Liver (tissue), 9 donors: ENCODE results near the gene RAMP3. TPM values are rescaled to one million over a fixed set of nuclear protein-coding genes. Genes with fewer than 3 reads are reported as not detected.

ENCODE experiments used
- DNase-seq: peaks from one replicate; pipeline ENCODE4 v3.0.0-alpha.2; 2017; ENCODE audit warnings: low spot score
- H3K27ac ChIP-seq, 2 donors: one replicate each; pipeline ENCODE4 v1.7.0; 2013; ENCODE audit warnings: inconsistent platforms in 2 of 2, low read length in 2 of 2, control low read depth in 1 of 2, low read depth in 1 of 2, mild to moderate bottlenecking in 1 of 2
- H3K27me3 ChIP-seq, 4 donors: one replicate each; pipeline versions ENCODE4 v1.6.1 to v1.7.0; 2013; ENCODE audit warnings: low read length in 3 of 4, inconsistent platforms in 1 of 4, mild to moderate bottlenecking in 1 of 4, moderate library complexity in 1 of 4; ENCODE audit not compliant: control insufficient read depth in 4 of 4, insufficient read depth in 4 of 4
- H3K36me3 ChIP-seq, 4 donors: one replicate each; pipeline versions ENCODE4 v1.6.1 to v1.7.0; 2013; ENCODE audit warnings: low read length in 3 of 4, mild to moderate bottlenecking in 3 of 4, low read depth in 1 of 4, moderate library complexity in 1 of 4; ENCODE audit not compliant: control insufficient read depth in 4 of 4, insufficient read depth in 3 of 4
- H3K4me1 ChIP-seq, 4 donors: one replicate each; pipeline versions ENCODE4 v1.6.1 to v1.7.0; 2013; ENCODE audit warnings: low read length in 3 of 4, mild to moderate bottlenecking in 3 of 4, moderate library complexity in 1 of 4; ENCODE audit not compliant: control insufficient read depth in 4 of 4, insufficient read depth in 4 of 4
- H3K4me3 ChIP-seq, 3 donors: one replicate each; pipeline versions ENCODE4 v1.6.1 to v1.7.0; 2013; ENCODE audit warnings: low read length in 3 of 3, control low read depth in 1 of 3, low read depth in 1 of 3, mild to moderate bottlenecking in 1 of 3
- H3K9ac ChIP-seq, 2 donors: one replicate each; pipeline ENCODE4 v1.7.0; 2013; ENCODE audit warnings: low read length in 2 of 2, mild to moderate bottlenecking in 2 of 2, moderate library complexity in 2 of 2, control low read depth in 1 of 2, low read depth in 1 of 2
- H3K9me3 ChIP-seq, 4 donors: one replicate each; pipeline versions ENCODE4 v1.6.1 to v1.7.0; 2013; ENCODE audit warnings: low read length in 3 of 4; ENCODE audit not compliant: control insufficient read depth in 4 of 4
- EGR1 ChIP-seq, 2 donors: IDR thresholded peaks; 2 replicates each; pipeline ENCODE4 v1.6.1; 2016 to 2018; ENCODE audit warnings: antibody characterized with exemption in 2 of 2, low read depth in 2 of 2
- FOXA1 ChIP-seq: IDR thresholded peaks from 2 replicates; pipeline ENCODE4 v1.6.1; 2016; ENCODE audit warnings: antibody characterized with exemption
- FOXA2 ChIP-seq: IDR thresholded peaks from 2 replicates; pipeline ENCODE4 v1.6.1; 2016; ENCODE audit warnings: antibody characterized with exemption
- GABPA ChIP-seq, 2 donors: IDR thresholded peaks in 1 of 2; conservative IDR thresholded peaks in 1 of 2; 2 replicates each; pipeline ENCODE4 v1.6.1; 2016; ENCODE audit warnings: antibody characterized with exemption in 2 of 2, mild to moderate bottlenecking in 1 of 2, moderate library complexity in 1 of 2
- HNF4A ChIP-seq, 2 donors: conservative IDR thresholded peaks; 2 replicates each; pipeline ENCODE4 v1.6.1; 2016; ENCODE audit warnings: antibody characterized with exemption in 2 of 2, mild to moderate bottlenecking in 2 of 2
- HNF4G ChIP-seq: IDR thresholded peaks from 2 replicates; pipeline ENCODE4 v1.6.1; 2016; ENCODE audit warnings: antibody characterized with exemption
- JUND ChIP-seq, 2 donors: IDR thresholded peaks; 2 replicates each; pipeline ENCODE4 v1.6.1; 2016; ENCODE audit warnings: antibody characterized with exemption in 2 of 2
- NR2F2 ChIP-seq: IDR thresholded peaks from 2 replicates; pipeline ENCODE4 v1.6.1; 2016; ENCODE audit warnings: antibody characterized with exemption
- RAD21 ChIP-seq, 2 donors: IDR thresholded peaks; 2 replicates each; pipeline ENCODE4 v1.6.1; 2016; ENCODE audit warnings: antibody characterized with exemption in 2 of 2, mild to moderate bottlenecking in 2 of 2
- RXRA ChIP-seq, 2 donors: IDR thresholded peaks; 2 replicates each; pipeline ENCODE4 v1.6.1; 2017 to 2018; ENCODE audit warnings: antibody characterized with exemption in 2 of 2, mild to moderate bottlenecking in 1 of 2
- SP1 ChIP-seq: IDR thresholded peaks from 2 replicates; pipeline ENCODE4 v1.6.1; 2018; ENCODE audit warnings: antibody characterized with exemption, mild to moderate bottlenecking
- TAF1 ChIP-seq: conservative IDR thresholded peaks from 2 replicates; pipeline ENCODE4 v1.6.1; 2016; ENCODE audit warnings: antibody characterized with exemption, mild to moderate bottlenecking
- YY1 ChIP-seq: IDR thresholded peaks from 2 replicates; pipeline ENCODE4 v1.6.1; 2016; ENCODE audit warnings: antibody characterized with exemption, mild to moderate bottlenecking
- WGBS: extraction: QIAGEN DNeasy Blood & Tissue Kit; methylation state at CpG from one replicate; pipeline ENCODE4 v1.1.7; 2013; 5-methylcytosine and 5-hydroxymethylcytosine counted together
- polyA plus RNA-seq, 2 donors: library from polyadenylated mRNA; stranded (reverse) in 1 of 2; unstranded in 1 of 2; fragments of 200-250 nt in 1 of 2; fragments of >200 nt in 1 of 2; fragmentation: Nextera tagmentation in 1 of 2; extraction: Ambion mirVana in 1 of 2; gene quantifications; one replicate each; pipeline versions ENCODE4 v1.2.1 to v1.2.3, GENCODE V29; 2013 to 2015
- total RNA-seq, 2 donors: library from RNA; depleted of rRNA; stranded (reverse); fragments of >200 nt; gene quantifications; one replicate each; pipeline ENCODE4 v1.2.3, GENCODE V29; 2014
- TF ChIP-seq, protein P1 (sequence below): IDR thresholded peaks from 2 replicates; pipeline ENCODE4 v1.6.1; 2016; ENCODE audit warnings: antibody characterized with exemption, mild to moderate bottlenecking
- TF ChIP-seq, protein P2 (sequence below): IDR thresholded peaks from 2 replicates; pipeline ENCODE4 v1.6.1; 2016; ENCODE audit warnings: antibody characterized with exemption
- TF ChIP-seq, protein P3 (sequence below): IDR thresholded peaks from 2 replicates; pipeline ENCODE4 v1.6.1; 2016; ENCODE audit warnings: antibody characterized with exemption
- TF ChIP-seq, protein P4 (sequence below): IDR thresholded peaks from 2 replicates; pipeline ENCODE4 v1.6.1; 2016; ENCODE audit warnings: antibody characterized with exemption
- TF ChIP-seq, protein P5 (sequence below): fragments of 150-350 bp; IDR thresholded peaks from 2 replicates; pipeline ENCODE4 v1.5.1; 2017; ENCODE audit warnings: improper control_type of control experiment, low read depth, low read length; ENCODE audit not compliant: missing input control
- donor health status: healthy.
- donor health status: healthy.
- donor health status: healthy.
- donor health status: healthy.
- donor health status: healthy.

Gene RAMP3
- total and polyA plus RNA-seq, 4 donors = 2.3 to 30.0 (median 22.2) TPM

DNA sequence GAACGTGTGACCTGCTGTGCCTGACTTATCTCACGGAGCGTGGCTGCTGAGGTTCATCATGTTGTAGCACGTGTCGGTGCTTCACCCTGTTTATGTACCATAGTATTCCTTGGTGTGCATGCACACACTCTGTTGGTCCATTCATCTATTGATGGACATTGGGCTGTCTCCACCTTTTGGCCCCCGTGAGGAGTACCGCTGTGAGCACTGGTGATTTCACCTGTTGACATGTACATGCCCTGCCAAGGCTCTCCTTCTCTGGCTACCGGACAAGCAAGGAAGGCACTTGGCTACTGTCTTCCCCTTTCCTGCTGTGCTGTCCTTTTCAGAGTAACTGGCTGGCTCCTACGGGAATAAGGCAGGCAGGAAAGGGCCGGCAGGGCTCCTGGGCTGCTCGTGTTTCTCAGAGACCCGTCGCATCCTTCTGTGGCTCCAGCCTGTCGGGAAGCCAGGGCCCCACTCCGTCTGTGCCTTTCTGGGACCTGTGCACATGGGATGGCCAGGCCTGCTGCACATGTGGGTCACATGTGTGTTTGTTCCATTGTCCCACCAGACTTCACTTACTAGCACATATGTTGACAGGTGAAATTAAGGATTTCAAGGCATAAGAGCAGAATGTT, 28.3 kb upstream of the RAMP3 start:
- H3K4me1 ChIP-seq = peaks cover 0 to 13% (median 9%) of the 10 kb centered on the region in 4 donors
- no peak for TF ChIP-seq EGR1 (IDR thresholded peaks at IDR 0.05; ENCODE audit: low read depth in 2 of 2)
- TF ChIP-seq FOXA2 = no peak
- TF ChIP-seq, protein P1, sequence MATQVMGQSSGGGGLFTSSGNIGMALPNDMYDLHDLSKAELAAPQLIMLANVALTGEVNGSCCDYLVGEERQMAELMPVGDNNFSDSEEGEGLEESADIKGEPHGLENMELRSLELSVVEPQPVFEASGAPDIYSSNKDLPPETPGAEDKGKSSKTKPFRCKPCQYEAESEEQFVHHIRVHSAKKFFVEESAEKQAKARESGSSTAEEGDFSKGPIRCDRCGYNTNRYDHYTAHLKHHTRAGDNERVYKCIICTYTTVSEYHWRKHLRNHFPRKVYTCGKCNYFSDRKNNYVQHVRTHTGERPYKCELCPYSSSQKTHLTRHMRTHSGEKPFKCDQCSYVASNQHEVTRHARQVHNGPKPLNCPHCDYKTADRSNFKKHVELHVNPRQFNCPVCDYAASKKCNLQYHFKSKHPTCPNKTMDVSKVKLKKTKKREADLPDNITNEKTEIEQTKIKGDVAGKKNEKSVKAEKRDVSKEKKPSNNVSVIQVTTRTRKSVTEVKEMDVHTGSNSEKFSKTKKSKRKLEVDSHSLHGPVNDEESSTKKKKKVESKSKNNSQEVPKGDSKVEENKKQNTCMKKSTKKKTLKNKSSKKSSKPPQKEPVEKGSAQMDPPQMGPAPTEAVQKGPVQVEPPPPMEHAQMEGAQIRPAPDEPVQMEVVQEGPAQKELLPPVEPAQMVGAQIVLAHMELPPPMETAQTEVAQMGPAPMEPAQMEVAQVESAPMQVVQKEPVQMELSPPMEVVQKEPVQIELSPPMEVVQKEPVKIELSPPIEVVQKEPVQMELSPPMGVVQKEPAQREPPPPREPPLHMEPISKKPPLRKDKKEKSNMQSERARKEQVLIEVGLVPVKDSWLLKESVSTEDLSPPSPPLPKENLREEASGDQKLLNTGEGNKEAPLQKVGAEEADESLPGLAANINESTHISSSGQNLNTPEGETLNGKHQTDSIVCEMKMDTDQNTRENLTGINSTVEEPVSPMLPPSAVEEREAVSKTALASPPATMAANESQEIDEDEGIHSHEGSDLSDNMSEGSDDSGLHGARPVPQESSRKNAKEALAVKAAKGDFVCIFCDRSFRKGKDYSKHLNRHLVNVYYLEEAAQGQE = no peak
- TF ChIP-seq, protein P2, sequence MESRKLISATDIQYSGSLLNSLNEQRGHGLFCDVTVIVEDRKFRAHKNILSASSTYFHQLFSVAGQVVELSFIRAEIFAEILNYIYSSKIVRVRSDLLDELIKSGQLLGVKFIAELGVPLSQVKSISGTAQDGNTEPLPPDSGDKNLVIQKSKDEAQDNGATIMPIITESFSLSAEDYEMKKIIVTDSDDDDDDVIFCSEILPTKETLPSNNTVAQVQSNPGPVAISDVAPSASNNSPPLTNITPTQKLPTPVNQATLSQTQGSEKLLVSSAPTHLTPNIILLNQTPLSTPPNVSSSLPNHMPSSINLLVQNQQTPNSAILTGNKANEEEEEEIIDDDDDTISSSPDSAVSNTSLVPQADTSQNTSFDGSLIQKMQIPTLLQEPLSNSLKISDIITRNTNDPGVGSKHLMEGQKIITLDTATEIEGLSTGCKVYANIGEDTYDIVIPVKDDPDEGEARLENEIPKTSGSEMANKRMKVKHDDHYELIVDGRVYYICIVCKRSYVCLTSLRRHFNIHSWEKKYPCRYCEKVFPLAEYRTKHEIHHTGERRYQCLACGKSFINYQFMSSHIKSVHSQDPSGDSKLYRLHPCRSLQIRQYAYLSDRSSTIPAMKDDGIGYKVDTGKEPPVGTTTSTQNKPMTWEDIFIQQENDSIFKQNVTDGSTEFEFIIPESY = no peak
- TF ChIP-seq GABPA (IDR thresholded peaks at IDR 0.05 in 1 of 2, conservative IDR thresholded peaks at IDR 0.05 in 1 of 2) = no peak
- no peak for TF ChIP-seq RAD21 (IDR thresholded peaks at IDR 0.05)
- TF ChIP-seq HNF4A (conservative IDR thresholded peaks at IDR 0.05) = no peak
- TF ChIP-seq, protein P3, sequence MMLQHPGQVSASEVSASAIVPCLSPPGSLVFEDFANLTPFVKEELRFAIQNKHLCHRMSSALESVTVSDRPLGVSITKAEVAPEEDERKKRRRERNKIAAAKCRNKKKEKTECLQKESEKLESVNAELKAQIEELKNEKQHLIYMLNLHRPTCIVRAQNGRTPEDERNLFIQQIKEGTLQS = no peak
- TF ChIP-seq, protein P4, sequence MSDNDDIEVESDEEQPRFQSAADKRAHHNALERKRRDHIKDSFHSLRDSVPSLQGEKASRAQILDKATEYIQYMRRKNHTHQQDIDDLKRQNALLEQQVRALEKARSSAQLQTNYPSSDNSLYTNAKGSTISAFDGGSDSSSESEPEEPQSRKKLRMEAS = no peak
- no peak for TF ChIP-seq NR2F2
- TF ChIP-seq HNF4G = no peak
- TF ChIP-seq FOXA1 = no peak
- TF ChIP-seq RXRA (IDR thresholded peaks at IDR 0.05) = no peak
- no peak for TF ChIP-seq TAF1
- TF ChIP-seq SP1 = no peak
- TF ChIP-seq, protein P5, sequence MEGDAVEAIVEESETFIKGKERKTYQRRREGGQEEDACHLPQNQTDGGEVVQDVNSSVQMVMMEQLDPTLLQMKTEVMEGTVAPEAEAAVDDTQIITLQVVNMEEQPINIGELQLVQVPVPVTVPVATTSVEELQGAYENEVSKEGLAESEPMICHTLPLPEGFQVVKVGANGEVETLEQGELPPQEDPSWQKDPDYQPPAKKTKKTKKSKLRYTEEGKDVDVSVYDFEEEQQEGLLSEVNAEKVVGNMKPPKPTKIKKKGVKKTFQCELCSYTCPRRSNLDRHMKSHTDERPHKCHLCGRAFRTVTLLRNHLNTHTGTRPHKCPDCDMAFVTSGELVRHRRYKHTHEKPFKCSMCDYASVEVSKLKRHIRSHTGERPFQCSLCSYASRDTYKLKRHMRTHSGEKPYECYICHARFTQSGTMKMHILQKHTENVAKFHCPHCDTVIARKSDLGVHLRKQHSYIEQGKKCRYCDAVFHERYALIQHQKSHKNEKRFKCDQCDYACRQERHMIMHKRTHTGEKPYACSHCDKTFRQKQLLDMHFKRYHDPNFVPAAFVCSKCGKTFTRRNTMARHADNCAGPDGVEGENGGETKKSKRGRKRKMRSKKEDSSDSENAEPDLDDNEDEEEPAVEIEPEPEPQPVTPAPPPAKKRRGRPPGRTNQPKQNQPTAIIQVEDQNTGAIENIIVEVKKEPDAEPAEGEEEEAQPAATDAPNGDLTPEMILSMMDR = no peak
- no peak for TF ChIP-seq YY1
- no peak for TF ChIP-seq JUND (IDR thresholded peaks at IDR 0.05)
- DNase-seq = no peak
- H3K9ac ChIP-seq = no peak overlapping the region
- no peak overlapping the region for H3K4me3 ChIP-seq
- 90% methylated on average over 15 of the region's 15 CpGs for WGBS
- no peak overlapping the region for H3K27ac ChIP-seq
- no peaks in the 10 kb centered on the region for H3K9me3 ChIP-seq
- no peaks in the 10 kb centered on the region for H3K36me3 ChIP-seq
- H3K27me3 ChIP-seq = no peaks in the 10 kb centered on the region
